Nephron progenitor cell (in vitro differentiated cells): ENCODE results near the gene RET.

Experiments
- DNase-seq: peaks from one replicate; pipeline ENCODE4 v3.0.0; 2021
- H3K27ac Mint-ChIP-seq: 2 replicates; pipeline ENCODE4 v1.8.0; 2021; ENCODE audit warnings: mild to moderate bottlenecking, moderate library complexity, mixed read lengths
- H3K27me3 Mint-ChIP-seq: 2 replicates; pipeline ENCODE4 v1.8.0; 2021; ENCODE audit warnings: mild to moderate bottlenecking, low read depth, mixed read lengths; ENCODE audit not compliant: poor library complexity
- H3K36me3 Mint-ChIP-seq: 2 replicates; pipeline ENCODE4 v1.8.0; 2021; ENCODE audit warnings: low read depth, mixed read lengths
- H3K4me1 Mint-ChIP-seq: 2 replicates; pipeline ENCODE4 v1.8.0; 2021; ENCODE audit warnings: mixed read lengths
- H3K4me3 Mint-ChIP-seq: 2 replicates; pipeline ENCODE4 v1.8.0; 2021; ENCODE audit warnings: mild to moderate bottlenecking, moderate library complexity, mixed read lengths
- H3K9me3 Mint-ChIP-seq: 2 replicates; pipeline ENCODE4 v1.8.0; 2021; ENCODE audit warnings: mild to moderate bottlenecking, moderate library complexity, mixed read lengths
- CTCF ChIP-seq: fragments of 200-600 bp; sonication (generic); IDR thresholded peaks from 2 replicates; pipeline ENCODE4 v1.5.0; 2021; ENCODE audit warnings: antibody characterized with exemption

RET gene

GRCh38 chr10:43100366-43100765 lies 23.5 kb downstream of the RET start:
- Mint-ChIP-seq H3K9me3 (no peaks in the 10 kb centered on the region), H3K4me1 (no peaks in the 10 kb centered on the region), H3K4me3 (no peak overlapping the region), H3K27ac (no peak overlapping the region), H3K36me3 (no peaks in the 10 kb centered on the region), H3K27me3 (peaks cover 64% of the 10 kb centered on the region)
- TF ChIP-seq CTCF = no peak
- no peak for DNase-seq

GRCh38 chr10:43102063-43102828 lies 25.4 kb downstream of the RET start:
- H3K4me1 Mint-ChIP-seq = no peaks in the 10 kb centered on the region
- DNase-seq = no peak
- no peak for TF ChIP-seq CTCF
- H3K27me3 Mint-ChIP-seq = peaks cover 53% of the 10 kb centered on the region
- H3K36me3 Mint-ChIP-seq = no peaks in the 10 kb centered on the region
- H3K4me3 Mint-ChIP-seq = no peak overlapping the region
- no peak overlapping the region for H3K27ac Mint-ChIP-seq
- H3K9me3 Mint-ChIP-seq = no peaks in the 10 kb centered on the region

- peak; percentile 89 for DNase-seq
- no peaks in the 10 kb centered on the region for H3K36me3 Mint-ChIP-seq
- no peak overlapping the region for H3K27ac Mint-ChIP-seq
- peak; percentile 98 for TF ChIP-seq CTCF
- H3K4me1 Mint-ChIP-seq = peaks cover under 1% of the 10 kb centered on the region
- H3K9me3 Mint-ChIP-seq = no peaks in the 10 kb centered on the region
- H3K4me3 Mint-ChIP-seq = peak overlapping the region; percentile 79
- H3K27me3 Mint-ChIP-seq = peaks cover 42% of the 10 kb centered on the region
These were observed 28.5 kb downstream of the RET start for GRCh38 chr10:43105102-43105955.

GRCh38 chr10:43105956-43106229 lies 29.0 kb downstream of the RET start:
- Mint-ChIP-seq H3K4me1 (peaks cover 5% of the 10 kb centered on the region), H3K4me3 (no peak overlapping the region), H3K27me3 (peaks cover 42% of the 10 kb centered on the region), H3K36me3 (no peaks in the 10 kb centered on the region), H3K9me3 (no peaks in the 10 kb centered on the region), H3K27ac (no peak overlapping the region)
- no peak for TF ChIP-seq CTCF
- DNase-seq = no peak

- H3K27me3 Mint-ChIP-seq = peaks cover 38% of the 10 kb centered on the region
- peaks cover 5% of the 10 kb centered on the region for H3K4me1 Mint-ChIP-seq
- H3K36me3 Mint-ChIP-seq = no peaks in the 10 kb centered on the region
- no peaks in the 10 kb centered on the region for H3K9me3 Mint-ChIP-seq
- no peak overlapping the region for H3K4me3 Mint-ChIP-seq
- no peak for TF ChIP-seq CTCF
- DNase-seq = no peak
- H3K27ac Mint-ChIP-seq = no peak overlapping the region
These were observed 29.6 kb downstream of the RET start for GRCh38 chr10:43106256-43107091.
